Kidney capillary endothelial cell (primary cell): ENCODE results near the gene CFAP52.
"Not testable (repeated sequence)": the region's sequence is repeated elsewhere in the genome, so short reads cannot be mapped to it uniquely, and the experiment has no call there.

ENCODE experiments used
- DNase-seq: peaks from one replicate; pipeline ENCODE4 v3.0.0-alpha.2; 2018; ENCODE audit warnings: low spot score

CFAP52 gene

DNA sequence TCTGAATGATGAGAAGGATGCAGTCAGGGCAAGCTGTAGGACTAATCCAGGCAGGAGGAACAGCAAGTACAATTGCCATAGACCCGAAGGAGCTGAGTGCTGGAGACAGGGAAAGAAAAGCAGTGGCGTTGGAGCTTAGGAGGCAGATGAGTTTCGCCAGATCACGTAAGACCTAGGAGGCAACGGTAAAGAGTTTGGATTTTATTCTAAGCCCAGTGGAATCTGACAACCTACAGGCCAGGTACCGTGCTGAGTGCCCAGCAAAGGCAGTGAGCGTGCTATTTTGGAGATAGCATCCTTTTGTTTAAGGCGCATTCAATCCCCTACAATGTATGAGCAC, 70.1 kb downstream of the CFAP52 start:
- no peak for DNase-seq

DNA sequence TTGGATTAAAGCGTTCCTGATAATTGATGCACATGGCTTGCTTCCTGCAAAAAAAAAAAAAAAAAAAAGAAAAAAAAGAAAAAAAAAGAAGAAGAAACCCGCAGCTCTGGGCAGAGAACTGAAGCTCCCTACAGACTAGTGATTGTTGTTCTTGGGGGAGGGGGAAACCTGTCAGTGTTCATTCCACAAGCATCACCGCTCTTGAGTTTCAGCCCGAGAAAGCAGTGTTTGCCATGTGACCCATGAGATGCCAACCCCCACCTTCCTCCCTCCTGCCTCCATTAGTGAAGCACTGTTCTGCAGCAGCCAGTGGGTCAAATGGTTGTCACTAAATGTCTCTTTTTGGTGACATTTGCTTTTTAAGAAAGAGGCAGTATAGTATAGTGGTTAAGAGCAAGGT, 70.6 kb downstream of the CFAP52 start:
- DNase-seq = no peak

DNA sequence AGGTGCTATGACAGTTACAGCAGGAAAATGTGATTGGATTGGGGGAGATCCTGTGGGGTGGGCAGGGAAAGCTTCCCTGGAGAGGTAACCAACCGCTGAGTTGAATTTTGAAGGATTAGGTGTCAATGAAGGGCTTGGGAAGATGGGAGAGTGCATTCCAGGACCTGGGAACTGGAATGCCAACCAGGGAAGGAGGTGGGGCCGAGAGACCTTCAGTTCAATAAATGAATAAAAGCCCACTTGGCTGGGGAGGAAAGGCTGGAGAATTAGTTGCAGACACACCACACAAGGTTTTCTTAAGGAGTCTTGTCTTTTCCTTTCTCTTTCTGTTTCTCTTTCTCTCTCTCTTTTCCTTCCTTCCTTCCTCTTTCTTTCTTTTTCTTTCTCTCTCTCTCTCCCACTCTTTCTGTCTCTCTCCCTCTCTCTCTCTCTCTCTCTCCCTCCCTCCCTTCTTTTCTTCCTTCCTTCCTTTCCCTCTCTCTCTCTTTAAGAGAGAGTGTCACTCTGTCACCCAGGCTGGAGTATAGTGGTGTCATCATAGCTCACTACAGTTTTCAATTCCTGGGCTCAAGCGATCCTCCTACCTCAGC, 72.2 kb downstream of the CFAP52 start:
- DNase-seq = no peak

DNA sequence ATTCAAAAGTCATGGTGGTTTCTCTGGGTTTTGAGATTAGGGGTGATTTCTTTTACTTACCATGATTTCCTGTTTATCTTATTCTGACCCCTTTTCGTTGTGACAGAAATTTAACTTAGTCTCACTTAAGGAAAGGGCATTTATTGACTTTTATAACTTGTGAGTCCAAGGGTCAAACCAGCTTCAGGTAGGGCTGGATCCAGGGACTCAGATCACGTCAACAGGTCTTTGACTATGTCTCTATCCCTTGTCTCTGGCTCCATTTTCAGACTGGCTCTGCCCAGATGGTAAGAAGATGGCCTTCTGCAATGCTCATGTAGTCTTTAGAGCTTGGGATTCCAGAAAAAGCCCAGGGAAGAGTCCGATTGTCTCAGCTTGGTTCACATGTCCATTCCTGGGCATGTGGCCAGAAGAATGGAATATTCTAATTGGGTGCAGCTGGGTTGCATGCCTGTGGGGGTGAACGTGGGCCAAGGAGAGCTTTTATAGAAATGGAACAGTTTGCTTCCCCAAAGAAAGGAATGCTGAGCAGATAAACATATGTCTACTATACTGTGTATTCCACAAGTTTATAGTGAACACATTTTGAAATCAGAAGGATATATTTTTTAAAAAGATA, 82.3 kb downstream of the CFAP52 start:
- DNase-seq = no peak

DNA sequence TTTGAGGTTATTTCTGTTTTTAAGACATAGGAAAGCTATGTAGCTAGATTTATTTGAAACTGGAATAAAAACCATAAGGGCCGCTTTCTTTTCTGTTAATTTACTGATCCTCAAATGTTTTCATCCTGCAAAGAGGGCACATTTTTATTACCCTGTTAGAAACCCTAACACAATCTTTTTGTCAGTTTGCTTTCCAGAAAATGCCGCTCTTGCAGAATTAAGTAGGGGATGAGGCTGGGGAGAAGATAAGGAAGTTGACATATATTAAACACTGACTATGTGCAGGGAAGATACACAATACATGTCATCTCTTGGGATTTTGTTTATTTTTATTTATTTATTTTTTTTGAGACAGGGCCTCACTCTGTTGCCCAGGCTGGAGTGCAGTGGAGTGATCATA, 84.6 kb downstream of the CFAP52 start:
- DNase-seq = no peak

DNA sequence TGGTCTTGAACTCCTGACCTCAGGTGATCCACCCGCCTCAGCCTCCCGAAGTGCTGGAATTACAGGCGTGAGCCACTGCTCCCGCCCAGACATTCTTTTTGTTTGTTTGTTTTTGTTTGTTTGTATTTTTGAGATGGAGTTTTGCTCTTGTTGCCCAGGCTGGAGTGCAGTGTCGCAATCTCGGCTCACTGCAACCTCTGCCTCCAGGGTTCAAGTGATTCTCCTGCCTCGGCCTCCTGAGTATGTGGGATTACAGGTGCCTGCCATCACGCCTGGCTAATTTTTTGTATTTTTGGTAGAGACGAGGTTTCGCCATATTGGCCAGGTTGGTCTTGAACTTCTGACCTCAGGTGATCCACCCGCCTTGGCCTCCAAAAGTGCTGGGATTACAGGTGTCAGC, 87.1 kb downstream of the CFAP52 start:
- DNase-seq = not testable (repeated sequence)

DNA sequence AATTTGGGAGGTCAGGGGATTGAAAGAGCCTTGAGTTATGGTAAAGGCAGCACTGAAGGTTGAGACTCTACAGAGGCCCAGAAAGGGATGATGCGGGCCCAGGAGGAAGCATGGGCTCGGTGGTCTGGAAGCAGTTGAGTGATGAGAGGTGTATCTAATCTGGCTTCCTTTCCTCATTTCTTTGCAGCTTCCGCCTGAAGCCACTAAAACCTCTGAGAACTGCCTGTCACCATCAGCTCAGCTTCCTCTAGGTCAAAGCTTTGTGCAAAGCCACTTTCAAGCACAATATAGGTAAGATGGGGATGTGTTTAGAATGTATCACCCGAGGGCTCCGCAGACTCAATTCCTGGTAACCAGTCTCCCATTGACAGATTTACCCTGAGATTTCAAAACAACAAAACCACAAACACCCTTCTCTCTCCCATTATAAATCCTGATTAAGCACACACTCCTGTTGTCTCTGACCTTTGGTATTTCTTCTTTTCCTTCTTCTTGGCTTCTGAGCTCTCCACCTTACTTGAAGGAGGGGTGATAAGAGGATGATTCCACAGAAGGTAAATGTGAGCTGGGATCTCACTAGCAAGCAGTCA, 90.1 kb downstream of the CFAP52 start:
- no peak for DNase-seq

DNA sequence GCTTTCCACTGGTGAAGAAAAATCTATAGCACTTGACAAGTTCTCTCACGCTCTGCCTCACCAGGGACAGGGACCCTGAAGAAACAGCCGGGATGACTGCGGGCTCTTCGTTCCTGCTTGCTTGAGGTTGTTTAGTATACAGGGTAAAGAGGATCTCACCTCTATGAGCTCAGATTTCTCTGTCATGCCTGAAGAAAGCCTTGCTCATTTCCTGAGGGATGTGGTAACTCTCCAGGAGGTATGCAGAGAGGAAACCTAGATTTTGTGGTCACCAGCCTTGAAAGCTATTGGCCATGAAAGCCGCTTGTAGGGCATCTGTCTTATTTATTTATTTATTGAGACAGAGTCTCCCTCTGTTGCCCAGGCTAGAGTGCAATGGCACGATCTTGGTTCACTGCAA, 92.1 kb downstream of the CFAP52 start:
- no peak for DNase-seq

DNA sequence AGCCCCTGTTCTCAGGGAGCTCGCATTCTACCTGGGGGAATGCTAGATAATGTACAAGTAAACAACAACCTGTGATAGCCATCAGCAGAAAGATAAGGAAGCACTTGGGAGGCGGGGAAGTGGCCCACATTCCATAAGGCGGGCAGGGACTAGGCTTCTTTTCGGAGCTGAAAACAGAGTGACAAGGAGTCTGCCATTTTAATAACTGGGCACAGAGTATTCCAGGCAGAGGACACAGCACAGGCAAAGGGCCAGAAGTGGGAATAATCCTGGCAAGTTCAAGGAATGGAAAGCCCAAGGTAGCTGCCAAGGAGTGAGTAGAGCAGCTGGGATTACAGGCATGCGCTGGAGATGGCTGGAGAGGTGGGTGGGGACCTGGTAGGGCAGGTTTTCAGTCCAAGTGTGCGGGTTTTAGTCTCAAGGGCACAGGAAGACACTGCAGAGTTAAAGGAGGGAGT, 93.1 kb downstream of the CFAP52 start:
- no peak for DNase-seq

DNA sequence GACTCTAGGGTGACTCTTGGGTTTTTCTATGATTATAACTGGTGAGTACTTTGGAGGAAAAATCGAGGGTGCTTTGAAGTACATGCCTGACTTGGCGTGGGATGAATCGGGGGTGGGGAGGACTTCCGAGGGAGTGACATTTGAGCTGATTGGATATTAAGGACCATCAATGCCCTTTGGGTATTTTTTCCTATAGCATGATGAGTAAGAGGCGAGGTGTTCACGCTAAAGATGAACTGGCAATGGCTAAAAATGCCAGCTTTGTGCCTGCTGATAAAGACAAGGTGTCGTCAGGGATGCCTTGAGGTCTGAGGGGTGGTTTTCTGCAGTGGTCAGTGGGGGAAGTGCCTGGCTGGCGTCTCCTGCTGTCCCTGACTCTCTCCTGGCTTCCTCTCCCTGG, 94.2 kb downstream of the CFAP52 start:
- DNase-seq = no peak

DNA sequence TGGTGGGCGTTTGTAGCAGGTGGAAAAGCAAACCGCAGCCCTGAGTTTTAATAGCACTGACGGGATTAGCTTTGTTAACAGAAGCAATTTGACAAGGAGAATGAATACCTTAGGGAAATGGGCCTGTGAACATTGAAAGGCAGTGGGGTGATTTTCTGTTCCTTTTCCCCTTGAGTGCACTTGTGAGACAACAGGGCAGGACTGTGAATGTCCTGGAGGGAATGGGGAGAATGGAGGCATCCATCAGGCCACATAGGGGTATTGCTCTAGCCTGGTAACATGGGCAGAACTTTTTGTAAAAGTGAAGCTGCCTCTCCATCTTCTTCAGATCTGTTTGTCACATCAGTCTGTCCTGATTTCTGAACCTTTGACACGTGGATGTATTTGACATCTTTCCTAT, 95.1 kb downstream of the CFAP52 start:
- no peak for DNase-seq

DNA sequence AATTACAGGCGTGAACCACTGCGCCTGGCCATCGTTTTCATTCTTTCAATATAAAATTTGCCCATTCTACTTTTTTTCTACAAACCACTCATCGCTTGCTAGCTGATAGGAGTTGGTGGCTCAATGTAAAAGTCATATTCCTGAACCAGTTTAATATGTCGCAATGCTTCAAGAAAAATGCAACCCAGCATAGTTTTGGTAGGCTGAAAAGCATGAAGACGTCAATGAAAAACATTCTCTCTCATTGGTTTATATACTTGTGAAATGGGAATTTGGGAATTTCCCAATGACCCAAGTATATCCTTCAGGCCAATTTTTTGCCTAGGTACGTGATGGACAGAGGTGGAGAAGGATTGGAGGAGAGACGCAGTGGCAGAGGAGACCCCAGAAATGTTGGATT, 95.8 kb downstream of the CFAP52 start:
- DNase-seq = no peak

DNA sequence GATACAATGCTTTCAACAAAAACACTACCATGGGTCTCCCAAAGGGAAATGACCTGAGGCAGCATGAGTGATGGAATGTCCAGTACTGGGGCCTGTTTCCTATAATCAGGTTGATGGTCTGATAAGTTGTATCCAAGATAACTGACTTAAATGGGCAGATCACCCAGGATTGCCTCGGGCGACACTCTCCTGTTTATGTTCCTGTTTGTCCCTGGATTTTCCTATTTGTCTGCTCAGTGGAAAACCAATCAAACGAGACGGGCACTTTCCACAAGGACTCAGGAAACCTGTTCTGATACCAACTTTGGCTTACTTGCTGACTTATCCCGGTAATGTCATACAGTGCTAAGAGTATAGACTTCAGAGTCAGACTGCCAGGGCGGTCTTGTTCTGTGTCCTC, 96.2 kb downstream of the CFAP52 start:
- no peak for DNase-seq

DNA sequence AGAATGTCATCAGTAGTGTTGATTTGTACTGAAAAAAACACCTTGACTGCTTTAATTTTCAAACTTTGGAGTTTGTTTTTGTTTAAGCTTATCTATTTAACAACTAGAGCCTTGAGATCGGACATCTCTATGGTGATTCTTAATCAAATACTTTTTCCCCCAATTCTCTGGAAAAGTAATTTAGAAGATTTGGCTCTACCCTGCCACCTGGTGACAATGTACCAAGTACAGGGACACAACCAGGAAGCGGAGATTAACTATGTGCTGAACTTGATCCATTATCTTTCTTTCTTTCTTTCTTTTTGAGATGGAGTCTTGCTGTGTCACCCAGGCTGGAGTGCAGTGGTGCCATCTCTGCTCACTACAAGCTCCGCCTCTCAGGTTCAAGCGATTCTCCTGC, 99.6 kb downstream of the CFAP52 start:
- no peak for DNase-seq

DNA sequence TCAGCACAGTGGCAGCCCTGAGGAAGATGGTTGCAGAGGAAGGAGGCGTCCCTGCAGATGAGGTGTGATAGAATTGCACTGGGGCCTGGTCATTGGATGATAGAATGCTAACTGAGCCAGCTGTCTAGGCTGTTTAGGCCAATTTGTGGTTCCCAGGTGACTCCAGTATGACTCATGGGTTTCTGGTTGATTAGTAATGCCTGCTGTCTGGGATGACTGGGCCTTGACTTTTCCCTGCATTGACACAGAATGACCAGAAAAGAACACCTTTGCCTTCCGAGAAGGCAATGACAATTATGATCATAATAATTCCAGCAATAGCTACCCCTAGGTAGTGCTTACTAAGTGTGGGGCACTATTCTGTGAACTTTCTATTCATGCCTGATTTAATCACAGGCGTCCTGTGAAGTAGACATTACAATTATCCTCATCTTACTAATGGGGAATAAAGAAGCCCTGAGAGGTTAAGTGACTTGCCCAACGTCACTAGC, 100.4 kb downstream of the CFAP52 start:
- DNase-seq = peak; percentile 28

DNA sequence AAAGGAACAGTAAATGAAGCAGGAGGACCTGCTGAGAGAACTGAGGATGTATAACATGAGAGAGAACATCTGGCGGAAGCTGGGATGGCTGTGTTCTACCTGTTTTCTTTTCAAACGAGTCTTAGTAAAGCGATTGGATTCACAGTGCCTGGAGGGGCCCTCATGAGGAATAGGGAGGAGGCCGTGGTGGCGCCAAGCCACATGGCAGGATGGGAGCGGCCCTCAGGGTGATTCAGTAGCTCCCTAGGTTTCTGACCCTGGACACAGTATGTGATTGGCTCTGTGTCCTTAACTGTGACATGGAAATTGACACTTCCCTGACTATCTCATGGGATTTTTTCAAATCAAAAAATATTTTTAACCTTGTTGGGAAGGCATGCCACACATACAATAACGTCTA, 101.0 kb downstream of the CFAP52 start:
- no peak for DNase-seq

DNA sequence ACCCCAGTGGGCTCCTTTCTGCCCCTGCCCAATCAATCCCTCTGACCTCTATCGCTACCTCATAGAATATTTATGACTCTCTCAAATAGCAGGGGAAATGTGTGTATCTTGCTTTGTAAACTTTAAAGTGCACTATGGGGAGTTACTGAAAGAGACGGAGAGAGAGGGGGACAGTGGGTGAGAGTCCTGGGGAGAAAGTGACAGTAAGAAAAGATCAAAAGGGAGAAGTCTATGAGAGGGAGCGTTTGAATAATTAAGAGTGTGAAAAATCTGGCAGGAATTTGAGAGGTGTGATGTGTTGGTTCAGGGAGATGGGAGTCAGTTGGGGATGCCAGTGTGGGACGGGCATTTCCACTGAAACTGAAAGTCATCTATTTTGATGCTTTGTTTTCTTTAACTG, 101.5 kb downstream of the CFAP52 start:
- DNase-seq = no peak

DNA sequence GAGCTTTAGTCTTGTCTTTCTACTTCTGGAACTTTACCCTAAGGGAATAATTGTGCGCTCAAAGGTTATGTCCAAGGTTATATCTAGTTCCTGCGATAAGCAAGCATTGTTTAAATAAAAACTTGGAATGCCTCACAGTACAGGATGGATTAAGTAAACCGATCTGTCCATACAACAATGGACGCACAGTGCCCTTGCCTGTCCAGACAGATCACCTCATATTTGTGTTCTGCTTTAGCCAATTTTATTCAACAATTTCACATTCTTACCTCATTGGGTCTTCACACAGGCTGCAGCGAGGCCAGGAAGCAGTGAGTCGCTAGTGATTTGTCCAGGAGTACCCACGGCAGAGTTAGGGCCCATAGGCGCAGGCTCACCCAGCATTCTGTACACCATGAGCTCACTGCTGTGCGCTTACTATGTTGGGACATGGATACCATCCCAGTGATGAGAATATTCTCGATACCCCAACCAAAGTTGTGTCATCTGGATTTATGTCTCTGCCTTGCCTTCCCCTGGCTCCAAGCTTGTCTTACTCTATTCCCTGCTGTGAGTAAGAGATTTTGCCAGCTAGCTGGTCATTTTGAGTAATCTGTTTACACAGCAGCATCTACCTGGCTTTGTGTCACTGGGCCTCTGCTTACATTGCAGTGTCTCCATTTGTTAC, 108.6 kb downstream of the CFAP52 start:
- no peak for DNase-seq
